PC-9 (cell line): Measurements from ENCODE around the gene NLGN2.

Source experiments
- CTCF ChIP-seq: fragments of 200-600 bp; sonication (generic); conservative IDR thresholded peaks from 2 replicates; pipeline ENCODE4 v1.6.1; 2017; ENCODE audit warnings: mixed run types, antibody characterized with exemption, mild to moderate bottlenecking, moderate library complexity
- EZH2 ChIP-seq: fragments of 200-600 bp; sonication (generic); IDR thresholded peaks from 2 replicates; pipeline ENCODE4 v1.8.0; 2017; ENCODE audit warnings: antibody characterized with exemption, low read depth

DNA sequence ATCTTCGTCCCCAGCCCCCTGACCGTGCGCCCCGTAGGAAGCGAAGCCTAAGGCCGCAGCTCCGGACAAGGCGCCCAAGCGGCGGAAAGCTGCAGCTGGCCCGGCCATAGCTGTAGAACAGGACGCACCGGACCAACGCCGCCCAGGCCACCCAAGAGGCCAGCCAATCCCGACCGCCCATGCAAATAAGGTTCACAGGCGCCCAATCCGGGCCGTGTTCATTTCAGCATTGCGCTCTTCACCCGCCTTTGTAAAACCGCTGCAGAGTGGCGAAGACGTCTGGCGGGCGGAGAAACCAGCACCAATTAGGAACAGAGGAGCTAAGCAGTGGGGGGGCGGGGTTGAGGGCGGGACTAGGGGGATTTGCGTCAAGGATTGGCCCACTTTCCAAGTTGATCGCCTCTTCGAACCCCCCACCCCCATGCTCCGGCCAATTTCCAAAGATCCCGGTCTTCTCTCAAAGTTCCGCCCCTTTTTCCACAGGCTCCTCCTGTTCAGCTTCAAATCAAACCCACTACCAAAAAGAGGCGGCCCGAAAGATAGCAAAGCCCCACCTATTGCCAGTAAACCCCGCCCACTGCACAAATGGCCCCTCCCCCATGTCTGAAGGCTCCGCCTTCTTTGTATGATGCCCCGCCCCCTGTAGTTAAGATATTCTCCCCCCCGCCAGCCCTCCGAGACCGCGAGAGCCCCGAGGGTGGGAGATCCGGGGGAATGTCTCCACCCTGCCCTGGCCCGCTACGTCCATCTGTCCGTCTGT lies 3.5 kb upstream of the NLGN2 start, which contains the start of gene TMEM256:
- TF ChIP-seq CTCF (no peak), EZH2 (no peak)
